ENCODE measurements around the gene HIP1.
"Not testable (repeated sequence)": the region's sequence is repeated elsewhere in the genome, so short reads cannot be mapped to it uniquely, and the experiment has no call there.

Gene HIP1

DNA sequence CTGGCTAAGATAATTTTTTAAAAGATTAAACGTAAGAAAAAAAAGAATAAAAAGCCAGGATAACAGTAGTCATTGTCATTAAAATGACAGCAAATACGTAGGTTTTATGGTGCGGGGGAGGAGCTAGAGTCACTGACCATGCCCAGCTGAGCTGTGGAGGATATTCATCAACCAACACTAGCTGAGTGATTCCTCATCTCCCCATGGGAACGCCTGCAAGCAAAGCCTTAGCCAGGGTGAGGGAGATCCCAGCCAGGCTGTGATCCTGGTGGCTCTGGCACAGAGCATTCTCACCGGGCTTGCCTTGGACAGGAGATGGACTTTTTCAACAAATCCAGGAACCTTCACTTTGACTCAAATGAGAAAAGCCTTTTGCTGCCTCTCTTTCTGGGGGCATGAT lies 94.2 kb downstream of the HIP1 start:
- no peak for DNase-seq (ENCODE audit: low read depth in 1 of 2, low spot score in 1 of 2)

DNA sequence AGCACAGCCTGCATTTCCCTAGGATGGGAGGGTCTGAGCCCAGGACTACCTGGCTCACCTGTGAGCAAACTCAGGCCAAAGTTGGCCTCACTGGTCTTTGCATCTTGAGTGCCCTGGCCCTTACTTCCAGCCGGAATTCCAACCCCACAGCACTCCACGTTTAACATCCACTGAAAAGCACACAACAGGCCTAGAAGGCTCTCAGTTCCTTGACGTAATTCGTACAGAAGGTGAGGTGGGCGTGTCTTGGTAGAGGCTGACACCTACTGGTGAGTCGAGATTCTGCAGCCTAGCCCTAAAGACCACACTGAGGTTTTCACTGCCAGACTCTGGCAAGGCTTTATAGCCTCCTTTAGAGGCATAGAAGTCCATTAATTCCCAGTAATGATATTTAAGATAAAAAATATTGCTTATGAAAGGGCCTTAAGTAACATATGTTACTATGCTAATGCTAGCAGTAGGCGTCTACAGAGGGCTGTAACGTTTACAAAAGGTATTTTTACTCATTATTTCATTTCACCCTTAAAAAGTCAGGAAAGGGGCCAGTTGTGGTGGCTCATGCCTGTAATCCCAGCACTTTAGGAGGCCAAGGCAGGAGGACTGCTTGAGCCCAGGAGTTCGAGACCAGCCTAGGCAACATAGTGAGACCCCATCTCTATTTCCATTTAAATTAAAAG lies 95.8 kb downstream of the HIP1 start:
- peak; percentile 23 to 30 for DNase-seq (ENCODE audit: low read depth in 1 of 2, low spot score in 1 of 2)

DNA sequence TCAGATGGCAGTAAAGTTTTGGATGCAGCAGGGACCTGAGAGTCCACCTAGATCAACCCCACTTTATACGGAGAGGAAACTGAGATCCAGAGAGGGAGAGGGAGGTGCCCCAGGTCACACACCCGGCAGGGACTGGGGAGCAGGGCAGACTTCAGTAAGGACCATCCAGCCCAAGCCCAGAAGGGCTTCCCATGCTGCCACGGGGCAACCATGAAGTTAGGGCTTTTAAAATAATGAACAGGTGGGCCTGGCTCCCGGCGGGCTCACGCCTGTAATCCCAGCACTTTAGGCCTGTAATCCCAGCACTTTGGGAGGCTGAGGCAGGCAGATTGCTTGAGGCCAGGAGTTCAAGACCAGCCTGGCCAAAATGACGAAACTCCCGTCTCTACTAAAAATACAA lies 98.5 kb downstream of the HIP1 start:
- DNase-seq (ENCODE audit: low read depth in 1 of 2, low spot score in 1 of 2) = no peak

DNA sequence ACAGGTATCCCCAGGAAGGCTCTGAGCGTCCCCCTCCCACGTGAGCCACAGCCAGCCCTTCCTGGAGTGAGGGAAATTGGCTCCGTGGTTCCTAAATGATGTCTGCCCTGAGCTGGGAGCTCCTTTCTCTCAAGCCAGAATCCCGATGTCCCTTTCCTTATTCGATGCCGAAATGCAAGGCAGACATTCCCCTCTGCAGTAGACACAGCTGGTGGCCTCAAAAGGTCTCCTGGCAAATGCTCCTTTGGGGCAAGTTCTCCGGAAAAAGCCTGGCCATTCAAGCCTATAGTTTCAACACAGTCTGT lies 98.9 kb downstream of the HIP1 start:
- DNase-seq (ENCODE audit: low read depth in 1 of 2, low spot score in 1 of 2) = no peak

DNA sequence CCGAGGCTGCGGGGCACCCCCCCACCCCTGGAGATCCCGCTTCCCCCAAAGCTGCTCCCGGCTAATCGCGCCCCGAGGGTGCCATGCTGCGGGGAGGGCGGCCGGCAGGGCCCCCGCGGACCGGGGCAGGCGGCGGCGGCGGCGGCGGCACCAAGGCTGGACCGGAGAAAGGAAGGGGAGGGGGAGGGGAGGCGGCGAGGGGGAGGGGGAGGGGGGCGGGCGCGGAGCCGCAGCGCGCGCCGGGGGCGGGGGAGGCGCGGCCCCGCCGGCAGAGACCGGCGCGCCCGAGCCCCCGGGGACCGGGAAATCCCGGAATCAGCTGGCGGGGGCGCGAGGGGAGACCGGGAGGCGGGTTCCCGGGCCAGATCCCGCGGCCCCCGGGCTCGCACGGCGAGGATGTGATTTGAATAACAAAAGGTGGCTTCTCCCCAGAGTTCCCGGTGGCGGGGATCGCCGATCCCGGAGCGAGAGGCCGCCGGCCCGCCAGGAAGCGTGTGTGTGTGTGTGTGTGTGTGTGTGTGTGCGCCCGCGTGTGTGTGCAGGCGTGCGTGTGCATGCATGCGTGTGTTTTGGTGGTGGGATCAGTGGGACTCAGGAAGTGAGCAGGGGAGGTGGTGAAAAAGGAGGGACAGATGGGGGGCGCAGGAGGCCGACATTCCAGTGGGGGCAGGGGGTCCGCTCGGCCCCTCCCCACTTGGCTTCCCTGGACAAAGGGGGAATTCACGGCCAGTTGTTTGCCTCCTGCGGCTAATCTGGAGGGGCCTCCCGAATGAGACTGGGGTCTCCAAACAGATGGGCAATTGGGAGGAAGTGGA lies 99.5 kb downstream of the HIP1 start:
- no peak for DNase-seq (ENCODE audit: low read depth in 1 of 2, low spot score in 1 of 2)

DNA sequence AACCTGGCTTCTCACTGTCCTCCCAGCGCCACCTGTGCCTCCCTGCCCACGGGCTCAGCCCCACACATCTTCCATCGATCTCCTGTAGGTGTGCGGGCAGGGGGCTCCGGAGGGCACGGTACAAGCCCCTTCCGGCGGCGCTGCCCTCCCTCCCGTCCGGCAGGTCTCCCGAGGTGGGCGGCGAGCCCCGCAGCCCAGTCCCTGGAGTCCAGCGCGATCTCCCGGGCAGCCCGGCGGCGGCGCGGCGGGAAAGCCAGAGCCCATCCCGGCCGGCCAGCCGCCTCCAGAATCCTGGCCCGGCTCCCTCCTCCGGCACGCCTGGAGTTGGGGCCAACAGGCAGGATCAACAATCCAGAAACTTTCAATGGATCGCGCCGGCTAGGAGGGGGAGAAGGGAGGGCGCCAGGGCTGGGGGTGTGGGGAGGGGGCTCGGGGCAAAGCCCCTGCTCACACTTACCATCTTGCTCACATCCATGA lies 100.1 kb downstream of the HIP1 start:
- DNase-seq (ENCODE audit: low read depth in 1 of 2, low spot score in 1 of 2) = no peak

DNA sequence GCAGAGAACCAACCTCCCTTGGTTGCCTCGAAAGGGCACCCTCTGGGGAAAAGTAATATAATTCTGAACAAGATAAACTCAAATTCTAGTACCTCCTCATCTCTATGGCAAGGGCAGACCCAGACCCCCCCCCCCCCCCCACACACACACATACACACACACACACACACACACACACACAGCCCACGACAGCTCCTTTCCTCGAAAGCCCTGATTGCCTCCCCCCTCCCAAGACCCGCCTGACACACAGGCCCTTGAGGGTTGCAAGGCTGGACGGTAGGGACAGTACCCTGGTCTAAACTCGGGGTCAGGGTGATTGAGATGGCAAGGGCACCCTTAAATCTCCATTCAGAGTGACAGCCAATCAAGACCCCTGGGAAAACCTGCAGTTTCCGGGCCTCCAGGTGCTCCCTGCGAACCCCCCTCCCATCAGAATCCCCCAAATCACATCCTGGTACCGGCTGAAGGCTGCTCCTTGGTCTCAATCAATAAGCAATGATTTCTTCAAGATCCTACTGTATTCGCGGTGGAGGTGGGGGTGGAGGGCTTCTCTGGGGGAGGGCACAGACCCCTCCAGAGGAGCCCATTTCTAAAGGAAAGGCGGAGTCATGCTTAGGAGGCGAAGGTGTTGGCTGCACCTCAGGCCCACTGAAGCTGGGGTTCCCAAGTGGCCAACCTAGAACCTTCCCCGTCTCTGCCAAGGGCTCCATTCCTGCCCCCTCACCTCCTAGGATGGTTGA lies 100.7 kb downstream of the HIP1 start:
- DNase-seq (ENCODE audit: low read depth in 1 of 2, low spot score in 1 of 2) = no peak

DNA sequence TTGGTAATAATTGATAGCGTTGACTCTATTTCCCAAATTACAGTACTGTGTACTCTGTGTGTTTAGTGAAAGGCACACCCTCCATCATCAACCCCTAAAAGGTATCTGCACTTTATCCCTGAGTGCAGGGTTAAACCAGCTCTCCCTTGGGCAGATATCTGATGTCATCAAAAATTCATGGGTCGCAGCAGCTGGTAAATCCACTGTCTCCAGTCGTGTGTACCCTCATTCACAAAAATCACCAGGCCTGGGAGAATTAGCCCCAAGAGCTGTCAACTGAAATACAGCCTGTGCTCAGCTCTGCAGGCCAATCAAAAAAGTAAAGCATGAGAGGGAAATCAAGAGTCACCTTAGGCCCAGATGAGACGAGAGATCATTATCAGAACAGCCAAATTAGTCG lies 103.7 kb downstream of the HIP1 start:
- DNase-seq (ENCODE audit: low read depth in 1 of 2, low spot score in 1 of 2) = no peak

DNA sequence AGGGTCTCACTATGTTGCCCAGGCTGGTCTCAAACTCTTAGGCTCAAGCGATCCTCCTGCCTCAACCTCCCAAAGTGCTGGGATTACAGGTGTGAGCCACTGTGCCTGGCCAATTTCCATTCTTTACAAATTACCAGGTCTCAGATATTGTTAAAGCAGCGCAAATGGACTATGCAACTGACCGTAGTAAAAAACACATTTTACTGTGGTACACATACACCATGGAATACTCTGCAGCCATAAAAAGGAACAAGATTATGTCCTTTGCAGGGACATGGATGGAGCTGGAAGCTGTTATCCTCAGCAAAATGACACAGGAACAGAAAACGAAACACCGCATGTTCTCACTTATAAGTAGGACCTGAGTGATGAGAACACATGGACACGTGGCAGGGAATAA lies 106.2 kb downstream of the HIP1 start:
- DNase-seq (ENCODE audit: low read depth in 1 of 2, low spot score in 1 of 2) = not testable (repeated sequence)

DNA sequence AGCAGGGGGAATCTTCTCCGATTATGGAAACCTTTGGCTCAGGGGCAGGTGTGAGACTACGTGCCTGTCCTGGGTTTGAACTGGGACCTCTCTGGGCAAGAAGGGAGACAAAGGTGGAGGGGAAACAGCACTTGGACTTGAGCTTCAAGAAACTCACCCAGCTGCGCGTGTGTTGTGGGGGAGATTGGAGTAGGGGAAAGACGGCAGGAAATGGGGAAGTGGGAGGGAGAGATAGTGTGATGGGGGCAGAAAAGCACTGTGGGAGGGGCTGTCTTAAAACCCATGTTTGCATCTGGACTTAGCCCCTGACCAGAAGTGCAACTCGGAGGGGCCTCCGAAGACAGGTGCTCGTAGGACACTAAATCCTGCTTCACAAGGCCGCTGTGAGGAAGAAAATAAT lies 107.0 kb downstream of the HIP1 start:
- no peak for DNase-seq (ENCODE audit: low read depth in 1 of 2, low spot score in 1 of 2)

DNA sequence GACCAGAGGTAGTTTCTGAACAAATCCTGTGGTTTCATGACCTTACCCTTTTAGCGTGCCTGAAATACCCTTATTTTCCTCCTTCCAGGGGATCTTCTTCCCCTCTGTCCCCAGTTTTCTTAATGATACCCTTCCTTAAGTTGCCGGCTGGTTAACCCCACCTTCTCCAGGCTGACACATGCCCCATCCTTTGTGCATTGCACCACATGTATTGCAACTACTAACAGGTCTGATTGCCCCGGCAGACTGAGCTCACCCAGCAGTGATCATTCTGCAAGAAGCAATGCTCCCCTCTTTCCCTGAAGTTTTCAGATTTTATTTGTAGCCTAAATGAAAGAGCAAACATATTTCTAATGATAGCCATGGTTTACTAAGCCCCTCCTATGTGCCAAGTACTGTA lies 108.2 kb downstream of the HIP1 start:
- DNase-seq (ENCODE audit: low read depth in 1 of 2, low spot score in 1 of 2) = no peak

DNA sequence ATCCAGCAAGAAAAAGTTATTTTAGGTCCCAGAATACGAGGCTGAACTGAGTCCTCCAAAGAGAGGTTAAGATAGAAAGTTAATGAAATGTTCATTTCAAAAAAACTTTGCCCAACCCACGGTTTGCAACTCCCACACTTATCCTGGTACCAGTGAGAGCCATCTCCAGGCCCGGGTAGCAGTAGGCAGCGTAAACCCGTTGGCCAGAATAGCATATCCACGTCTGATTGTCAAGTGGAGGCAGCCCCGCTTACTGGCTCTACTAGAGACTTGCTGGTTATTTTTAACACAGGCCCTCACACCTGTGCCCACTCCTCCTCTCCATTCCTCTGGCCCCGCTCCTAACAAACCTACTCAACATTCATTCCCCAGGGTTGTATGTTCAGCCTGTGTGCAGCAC lies 109.7 kb downstream of the HIP1 start:
- no peak for DNase-seq (ENCODE audit: low read depth in 1 of 2, low spot score in 1 of 2)

DNA sequence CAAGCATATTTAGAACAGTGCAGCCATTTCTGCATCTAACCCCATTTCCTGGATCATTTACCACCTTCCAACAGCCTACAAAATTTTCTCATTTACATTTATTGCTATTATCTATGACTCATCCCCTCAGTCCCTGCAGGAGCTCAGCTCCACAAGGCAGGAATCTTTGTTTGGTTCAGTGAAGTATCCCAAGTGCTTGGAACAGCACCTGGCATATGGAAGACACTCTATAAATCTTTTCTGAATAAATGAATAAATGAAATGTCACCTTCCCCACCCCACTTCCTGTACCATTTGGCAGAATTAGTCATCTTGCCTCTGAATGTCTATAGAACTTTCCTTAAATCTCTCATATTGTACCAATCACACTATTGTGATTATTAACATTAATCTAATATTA lies 110.7 kb downstream of the HIP1 start:
- no peak for DNase-seq (ENCODE audit: low read depth in 1 of 2, low spot score in 1 of 2)

DNA sequence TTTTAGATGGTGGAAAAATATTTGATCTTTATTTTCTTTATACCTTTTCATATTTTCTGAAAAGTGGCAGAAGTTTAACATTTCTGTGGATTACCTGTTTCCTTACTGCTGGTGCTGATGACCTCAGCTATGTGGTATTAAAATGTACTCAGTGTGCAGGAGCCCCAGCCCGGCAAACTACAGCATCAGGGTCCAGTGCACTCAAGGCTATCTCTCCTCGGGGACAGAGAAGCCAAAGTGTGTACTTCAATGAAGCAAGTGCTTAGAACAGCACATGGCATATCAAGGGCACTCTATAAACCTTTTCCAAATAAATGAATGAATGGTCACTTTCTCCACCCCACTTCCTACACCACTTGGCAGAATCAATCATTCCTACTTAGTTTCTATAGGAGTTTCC lies 111.8 kb downstream of the HIP1 start:
- DNase-seq (ENCODE audit: low read depth in 1 of 2, low spot score in 1 of 2) = no peak

DNA sequence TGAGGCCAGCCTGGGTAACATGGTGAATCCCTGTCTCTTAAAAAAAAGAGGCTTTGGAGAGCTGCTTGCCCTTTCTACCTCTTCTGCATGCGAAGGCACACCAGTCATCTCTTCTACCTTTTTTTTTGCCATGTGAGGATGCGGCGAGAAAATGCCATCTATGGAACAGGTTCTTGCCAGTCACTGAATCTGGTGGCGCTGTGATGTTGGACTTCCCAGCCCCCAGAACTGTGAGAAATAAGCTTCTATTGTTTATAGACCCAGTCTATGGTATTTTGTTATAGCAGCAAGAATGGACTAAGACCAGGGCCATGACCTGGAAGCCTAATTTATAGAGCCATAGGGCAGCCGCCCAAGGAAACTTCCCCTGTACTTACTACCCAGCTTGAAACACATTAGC lies 112.9 kb downstream of the HIP1 start:
- DNase-seq (ENCODE audit: low read depth in 1 of 2, low spot score in 1 of 2) = no peak

DNA sequence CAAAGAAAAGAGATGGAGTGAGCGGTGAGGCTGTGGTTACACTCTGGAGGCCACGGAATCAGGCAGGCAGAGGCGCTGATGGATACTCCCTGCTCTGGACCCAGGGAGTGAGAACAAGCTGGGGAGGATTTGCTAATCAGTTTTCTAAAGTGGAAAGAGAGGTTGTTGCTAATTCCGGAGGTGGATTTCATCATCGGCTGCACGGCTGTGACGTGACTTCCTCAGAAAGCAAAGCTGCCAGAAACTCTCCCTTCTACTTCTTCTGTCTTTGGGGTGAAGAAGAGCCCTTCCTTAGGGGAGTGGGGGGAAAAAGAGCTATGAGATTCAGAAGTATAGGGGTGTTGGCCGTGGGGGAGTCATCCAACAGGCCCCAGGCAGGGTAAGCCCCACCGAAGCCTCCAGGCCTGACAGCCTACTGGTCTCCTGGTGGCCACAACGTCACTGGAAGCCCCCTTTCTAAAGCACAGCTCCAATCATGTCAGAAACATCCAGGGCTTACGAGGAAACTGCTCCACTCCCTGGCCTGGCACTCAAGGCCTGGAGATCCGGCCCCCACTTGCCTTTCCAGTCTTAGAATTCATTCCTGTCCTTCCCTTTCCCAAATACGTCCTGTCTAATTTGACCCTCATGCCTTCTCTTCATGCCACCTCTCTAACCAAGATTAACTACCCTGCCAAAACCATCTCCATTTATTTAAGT lies 114.5 kb downstream of the HIP1 start:
- no peak for DNase-seq (ENCODE audit: low read depth in 1 of 2, low spot score in 1 of 2)

DNA sequence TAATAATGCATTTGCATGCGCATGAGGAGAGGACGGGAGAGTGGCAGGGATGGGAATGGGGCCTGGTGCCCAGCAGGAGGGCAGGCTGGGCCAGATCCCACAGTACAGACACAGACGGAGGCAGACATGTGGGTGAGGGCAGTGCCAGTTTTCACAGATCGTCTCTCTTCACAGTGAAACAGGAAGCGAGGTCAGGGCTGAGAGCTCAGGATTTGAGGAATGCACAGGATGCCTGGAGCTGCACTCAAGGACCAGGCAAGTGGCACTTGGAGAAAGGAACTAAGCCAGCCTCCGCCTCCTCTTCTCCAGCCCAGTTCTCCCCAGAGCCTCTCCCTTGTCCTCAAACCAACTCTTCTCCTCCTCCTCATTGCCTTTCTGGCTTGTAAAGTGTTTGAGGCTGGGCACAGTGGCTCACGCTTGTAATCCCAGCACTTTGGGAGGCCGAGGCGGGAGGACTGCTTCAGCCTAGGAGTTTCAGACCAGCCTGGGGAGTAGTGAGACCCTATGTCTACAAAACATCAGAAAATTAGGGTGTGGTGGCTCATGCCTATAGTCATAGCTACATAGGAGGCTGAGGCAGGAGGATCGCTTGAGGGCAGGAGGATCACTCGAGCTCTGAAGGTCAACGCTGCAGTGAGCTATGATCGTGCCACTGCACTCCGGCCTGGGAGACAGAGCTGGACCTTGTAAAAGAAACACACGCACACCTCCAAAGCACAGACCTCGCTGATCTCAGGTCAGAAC lies 115.2 kb downstream of the HIP1 start:
- DNase-seq (ENCODE audit: low read depth in 1 of 2, low spot score in 1 of 2) = no peak

DNA sequence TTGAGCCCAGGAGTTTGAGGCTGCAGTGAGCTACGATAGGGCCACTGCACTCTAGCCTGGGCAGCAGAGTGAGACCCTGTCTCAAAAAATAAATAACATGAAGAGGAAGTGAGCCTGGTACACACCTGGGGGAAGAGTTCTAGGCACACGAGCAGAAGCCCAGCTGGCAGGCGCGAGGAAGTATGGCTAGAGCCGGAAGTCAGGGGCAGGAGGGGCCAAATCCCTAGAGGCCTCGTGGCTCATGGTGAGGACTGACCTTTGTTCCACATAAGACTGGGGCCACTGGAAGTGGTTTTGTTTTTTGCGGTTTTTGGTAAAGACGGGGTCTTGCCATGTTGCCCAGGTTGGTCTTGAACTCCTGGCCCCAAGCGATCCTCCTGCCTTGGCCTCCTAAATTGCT lies 117.6 kb downstream of the HIP1 start:
- DNase-seq (ENCODE audit: low read depth in 1 of 2, low spot score in 1 of 2) = no peak

DNA sequence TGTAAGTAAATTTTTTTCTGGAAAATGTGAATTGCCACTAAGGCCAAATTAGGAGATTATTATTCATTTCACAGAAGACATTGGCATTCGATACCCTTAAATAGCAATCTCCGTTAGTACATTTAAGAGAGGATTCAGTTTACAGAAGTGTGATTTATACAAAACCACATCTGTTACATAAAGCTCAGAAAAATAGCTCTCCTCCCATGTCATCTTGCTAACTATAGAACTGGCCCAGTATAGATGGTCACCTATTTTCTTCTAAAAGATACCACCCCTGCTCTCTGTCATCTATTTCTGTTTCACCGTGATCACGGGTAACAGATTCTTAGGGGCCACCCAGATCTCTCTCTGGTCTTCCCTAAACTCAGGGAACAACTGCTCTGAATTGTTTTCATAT lies 119.1 kb downstream of the HIP1 start:
- no peak for DNase-seq (ENCODE audit: low read depth in 1 of 2, low spot score in 1 of 2)

DNA sequence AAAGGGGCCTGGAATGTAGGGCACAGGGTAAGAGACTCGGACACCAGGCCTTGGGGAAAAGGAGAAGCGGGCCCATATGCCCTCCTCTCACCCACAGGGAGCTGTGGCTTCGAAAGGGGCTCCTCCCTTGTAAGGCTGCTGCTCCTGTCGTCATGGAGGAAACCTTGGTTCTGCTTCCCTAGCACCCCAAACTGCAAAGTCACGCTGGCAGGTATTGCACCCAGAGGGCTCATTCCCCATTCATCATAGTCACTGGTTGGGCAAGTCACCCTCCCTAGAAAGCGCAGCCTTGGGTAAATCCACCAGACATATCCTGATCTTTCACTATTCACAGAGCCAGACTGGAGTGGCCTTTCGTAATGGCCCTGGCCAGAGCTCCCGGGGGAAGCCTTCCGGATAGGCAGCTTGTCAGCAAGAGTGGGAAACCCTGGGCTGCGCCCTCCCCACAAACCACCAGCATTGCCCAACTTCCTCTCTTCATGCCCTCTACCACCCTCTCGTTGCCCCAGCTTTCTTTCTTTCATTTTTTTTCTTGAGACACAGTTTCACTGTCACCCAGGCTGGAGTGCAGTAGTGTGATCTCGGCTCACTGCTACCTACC lies 121.0 kb downstream of the HIP1 start:
- DNase-seq (ENCODE audit: low read depth in 1 of 2, low spot score in 1 of 2) = no peak
